Breast epithelium (tissue), 4 donors: ENCODE data around the gene SNAPIN. TPM values are rescaled to one million over a fixed set of nuclear protein-coding genes. Genes with fewer than 3 reads are reported as not detected.

Experiments
- DNase-seq, 2 donors: peaks; one replicate each; pipeline ENCODE4 v3.0.0-alpha.2; 2019; ENCODE audit warnings: low spot score in 2 of 2
- H3K27ac ChIP-seq, 2 donors: fragments of 200-600 bp; sonication (generic) in 1 of 2; one replicate each; pipeline ENCODE4 v1.5.1; 2016 to 2019; ENCODE audit warnings: mild to moderate bottlenecking in 1 of 2
- H3K27me3 ChIP-seq, 2 donors: fragments of 200-600 bp; sonication (generic) in 1 of 2; one replicate each; pipeline versions ENCODE4 v1.5.1 to v1.6.0; 2017 to 2019; ENCODE audit warnings: control low read depth in 1 of 2, mild to moderate bottlenecking in 1 of 2
- H3K36me3 ChIP-seq: fragments of 200-600 bp; one replicate; pipeline ENCODE4 v1.5.1; 2019
- H3K4me1 ChIP-seq, 2 donors: fragments of 200-600 bp; sonication (generic); one replicate each; pipeline ENCODE4 v1.5.1; 2016 to 2019; ENCODE audit warnings: control low read depth in 1 of 2
- H3K4me3 ChIP-seq, 3 donors: fragments of 200-600 bp; sonication (generic); 1 replicate in 2 of 3; 2 replicates in 1 of 3; pipeline ENCODE4 v1.5.1; 2016 to 2019; ENCODE audit warnings: mild to moderate bottlenecking in 3 of 3, moderate library complexity in 2 of 3
- H3K9me3 ChIP-seq, 2 donors: fragments of 200-600 bp; sonication (generic) in 1 of 2; one replicate each; pipeline ENCODE4 v1.5.1; 2016 to 2019; ENCODE audit warnings: control low read depth in 1 of 2
- POLR2A ChIP-seq: fragments of 450-650 bp; IDR thresholded peaks from one replicate; pipeline ENCODE4 v1.6.1; 2016; ENCODE audit warnings: antibody characterized with exemption, mild to moderate bottlenecking, moderate library complexity
- POLR2AphosphoS5 ChIP-seq, 3 donors: sonication (generic); formaldehyde crosslinking; IDR thresholded peaks; one replicate each; pipeline ENCODE4 v1.6.1; 2017; ENCODE audit warnings: antibody characterized with exemption in 3 of 3
- intact Hi-C: fragments of 100-400 bp; cut with DNase I; formaldehyde crosslinking; loops from one replicate; pipeline ENCODE4 v1.15.1; 2023; ENCODE audit warnings: low total_unique reads
- total RNA-seq, 3 donors: library from RNA; depleted of rRNA; stranded (reverse); fragments of >200 nt; gene quantifications; one replicate each; pipeline ENCODE4 v1.1.0, GENCODE V29; 2016
- TF ChIP-seq, protein P1 (sequence below), 3 donors: fragments of 450-650 bp; IDR thresholded peaks; one replicate each; pipeline ENCODE4 v1.5.1; 2016 to 2017; ENCODE audit warnings: antibody characterized with exemption in 3 of 3, mild to moderate bottlenecking in 3 of 3, moderate library complexity in 3 of 3

SNAPIN gene
- total RNA-seq, 3 donors from 2014 or later = 43.3 to 70.7 (median 54.2) TPM

DNA sequence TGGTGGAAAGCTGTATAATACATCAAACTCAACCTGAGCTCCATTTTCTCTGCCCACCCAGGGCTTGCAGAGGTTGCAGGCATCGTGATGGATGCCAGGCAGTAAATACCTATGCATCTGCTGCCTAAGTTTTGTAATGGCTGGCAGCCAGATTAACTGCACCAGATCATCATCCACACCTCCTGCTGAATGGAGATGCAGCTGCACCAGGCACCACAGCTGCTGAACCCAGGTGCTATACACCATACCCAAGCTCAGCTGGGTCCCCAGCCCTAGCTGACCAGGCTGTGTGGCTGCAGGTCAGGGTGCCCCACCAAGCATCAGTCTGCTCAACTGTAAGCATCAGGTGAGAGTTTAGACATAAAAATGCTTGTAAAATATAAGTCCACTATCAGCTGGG, 6.7 kb upstream of the SNAPIN start:
- H3K9me3 ChIP-seq = no peaks in the 10 kb centered on the region
- H3K4me1 ChIP-seq = peaks cover 0 to 7% of the 10 kb centered on the region in 2 donors
- intact Hi-C loops = no loop called here
- H3K27ac ChIP-seq = no peak overlapping the region
- TF ChIP-seq POLR2A = no peak
- TF ChIP-seq, protein P1, sequence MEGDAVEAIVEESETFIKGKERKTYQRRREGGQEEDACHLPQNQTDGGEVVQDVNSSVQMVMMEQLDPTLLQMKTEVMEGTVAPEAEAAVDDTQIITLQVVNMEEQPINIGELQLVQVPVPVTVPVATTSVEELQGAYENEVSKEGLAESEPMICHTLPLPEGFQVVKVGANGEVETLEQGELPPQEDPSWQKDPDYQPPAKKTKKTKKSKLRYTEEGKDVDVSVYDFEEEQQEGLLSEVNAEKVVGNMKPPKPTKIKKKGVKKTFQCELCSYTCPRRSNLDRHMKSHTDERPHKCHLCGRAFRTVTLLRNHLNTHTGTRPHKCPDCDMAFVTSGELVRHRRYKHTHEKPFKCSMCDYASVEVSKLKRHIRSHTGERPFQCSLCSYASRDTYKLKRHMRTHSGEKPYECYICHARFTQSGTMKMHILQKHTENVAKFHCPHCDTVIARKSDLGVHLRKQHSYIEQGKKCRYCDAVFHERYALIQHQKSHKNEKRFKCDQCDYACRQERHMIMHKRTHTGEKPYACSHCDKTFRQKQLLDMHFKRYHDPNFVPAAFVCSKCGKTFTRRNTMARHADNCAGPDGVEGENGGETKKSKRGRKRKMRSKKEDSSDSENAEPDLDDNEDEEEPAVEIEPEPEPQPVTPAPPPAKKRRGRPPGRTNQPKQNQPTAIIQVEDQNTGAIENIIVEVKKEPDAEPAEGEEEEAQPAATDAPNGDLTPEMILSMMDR (IDR thresholded peaks at IDR 0.05) = no peak
- no peak for TF ChIP-seq POLR2AphosphoS5 (IDR thresholded peaks at IDR 0.05)
- H3K36me3 ChIP-seq = no peaks in the 10 kb centered on the region
- H3K27me3 ChIP-seq = no peaks in the 10 kb centered on the region
- H3K4me3 ChIP-seq = no peak overlapping the region
- no peak for DNase-seq

DNA sequence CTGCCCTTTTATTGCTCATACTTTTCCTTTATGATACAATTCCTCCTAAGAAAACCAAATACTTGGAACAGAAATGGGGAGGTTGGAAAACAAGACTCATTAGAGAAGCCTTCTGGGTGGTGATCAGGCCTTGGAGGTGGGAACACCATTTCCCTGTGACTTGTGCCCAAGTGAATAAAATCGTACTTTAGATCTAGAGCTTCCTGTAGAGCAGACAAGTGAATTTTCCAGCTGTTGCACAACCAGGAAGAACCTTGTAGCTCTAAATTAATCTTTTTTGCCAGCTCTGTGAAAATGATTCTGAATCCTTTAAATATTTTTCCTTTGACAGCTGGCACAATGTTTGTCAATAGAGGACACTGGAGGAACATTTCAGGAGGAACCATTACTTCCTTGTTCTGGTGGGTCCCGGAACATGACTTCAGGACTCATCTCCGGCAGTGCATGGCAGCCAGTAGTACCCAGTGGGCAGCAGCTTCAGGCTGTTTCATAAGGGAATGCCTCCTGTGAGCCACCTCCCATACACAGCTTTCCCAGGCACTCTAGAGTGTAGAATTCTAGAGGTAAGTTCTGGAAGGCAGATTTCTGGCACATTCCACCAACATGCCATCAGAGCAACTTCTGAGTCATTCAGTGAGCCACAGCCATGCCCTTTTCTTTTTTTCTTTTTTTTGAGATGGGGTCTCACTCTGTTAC, 5.5 kb upstream of the SNAPIN start:
- Histone ChIP-seq H3K9me3 (no peaks in the 10 kb centered on the region), H3K36me3 (no peaks in the 10 kb centered on the region), H3K27ac (peak overlapping the region; percentile 83), H3K4me1 (peaks cover 0 to 7% of the 10 kb centered on the region in 2 donors), H3K27me3 (no peaks in the 10 kb centered on the region), H3K4me3 (no peak overlapping the region)
- peak in 1 of 2 donors; percentile 52 for DNase-seq
- TF ChIP-seq, protein P1 (IDR thresholded peaks at IDR 0.05) = no peak
- TF ChIP-seq POLR2AphosphoS5 (IDR thresholded peaks at IDR 0.05) (no peak), POLR2A (no peak)
- intact Hi-C loops = no loop called here

DNA sequence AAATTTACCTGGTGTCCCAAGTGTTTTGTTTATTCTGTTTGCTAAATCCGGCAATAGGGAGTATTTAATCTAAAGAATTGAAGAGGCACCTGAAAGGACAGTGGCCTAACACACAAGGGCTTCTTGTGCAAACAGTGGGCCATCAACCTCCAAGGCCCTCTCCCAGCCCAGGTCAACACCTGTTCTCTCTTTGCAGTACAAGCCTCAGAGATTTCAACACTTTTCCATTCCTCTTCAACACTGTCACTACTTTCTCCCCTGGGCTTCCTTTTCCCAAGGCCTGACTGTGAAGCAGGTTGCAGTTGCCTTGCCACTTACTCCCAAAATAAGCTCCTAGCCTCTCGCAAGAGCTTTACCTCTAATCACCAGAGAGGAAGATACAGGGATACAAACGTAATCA, 3.2 kb upstream of the SNAPIN start:
- no peaks in the 10 kb centered on the region for H3K27me3 ChIP-seq
- no peak for TF ChIP-seq POLR2AphosphoS5 (IDR thresholded peaks at IDR 0.05)
- TF ChIP-seq, protein P1 (IDR thresholded peaks at IDR 0.05) = no peak
- no peak for TF ChIP-seq POLR2A
- peaks cover 0 to 4% of the 10 kb centered on the region in 2 donors for H3K4me1 ChIP-seq
- H3K9me3 ChIP-seq = no peaks in the 10 kb centered on the region
- H3K4me3 ChIP-seq = no peak overlapping the region
- H3K36me3 ChIP-seq = no peaks in the 10 kb centered on the region
- DNase-seq = no peak
- intact Hi-C loops = no loop called here
- H3K27ac ChIP-seq = no peak overlapping the region

DNA sequence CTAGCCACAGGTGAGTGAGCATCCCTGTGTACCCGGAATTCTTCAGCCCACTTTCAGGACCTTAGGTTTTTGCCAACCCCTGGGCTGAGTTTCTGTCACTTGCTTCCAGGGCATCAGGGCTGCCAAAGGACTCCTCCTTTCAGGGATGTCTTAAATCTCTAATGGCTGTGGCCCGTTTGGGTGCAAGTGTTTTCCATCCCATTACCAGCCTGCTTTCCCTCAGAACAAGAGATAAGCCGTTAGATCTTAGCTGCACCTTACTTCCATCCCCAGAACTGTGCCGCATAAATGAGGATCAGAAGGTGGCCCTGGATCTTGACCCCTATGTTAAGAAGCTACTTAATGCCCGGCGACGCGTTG, 652 bp downstream of the SNAPIN start:
- Histone ChIP-seq H3K36me3 (peaks cover 6% of the 10 kb centered on the region), H3K4me3 (peak overlapping the region; percentile 67 to 88 (median 76)), H3K4me1 (peaks cover 0 to 4% of the 10 kb centered on the region in 2 donors), H3K27me3 (no peaks in the 10 kb centered on the region), H3K27ac (peak overlapping the region; percentile 93 to 99), H3K9me3 (no peaks in the 10 kb centered on the region)
- TF ChIP-seq, protein P1 (IDR thresholded peaks at IDR 0.05) = no peak
- TF ChIP-seq POLR2A (no peak), POLR2AphosphoS5 (IDR thresholded peaks at IDR 0.05) (no peak)
- no peak for DNase-seq
- intact Hi-C loops = no loop called here

DNA sequence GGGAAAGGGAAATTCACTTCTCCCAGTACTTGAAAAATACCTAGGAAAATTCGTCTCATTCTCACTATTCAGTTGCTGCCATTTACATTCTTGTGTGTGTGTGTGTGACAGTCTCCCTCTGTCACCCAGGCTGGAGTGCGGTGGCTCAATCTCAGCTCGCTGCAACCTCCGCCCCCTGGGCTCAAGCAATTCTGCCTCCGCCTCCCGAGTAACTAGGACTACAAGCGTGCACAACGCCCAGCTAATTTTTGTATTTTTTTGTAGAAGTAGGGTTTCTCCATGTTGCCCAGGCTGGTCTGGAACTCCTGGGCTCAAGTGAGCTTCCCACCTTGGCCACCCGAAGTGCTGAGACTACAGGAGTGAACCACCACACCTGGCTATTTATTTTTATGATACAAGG, 1.2 kb downstream of the SNAPIN start:
- TF ChIP-seq POLR2A (no peak), POLR2AphosphoS5 (IDR thresholded peaks at IDR 0.05) (no peak)
- TF ChIP-seq, protein P1 (IDR thresholded peaks at IDR 0.05) = no peak
- Histone ChIP-seq H3K27me3 (no peaks in the 10 kb centered on the region), H3K4me1 (peaks cover 0 to 4% of the 10 kb centered on the region in 2 donors), H3K27ac (peak overlapping the region; percentile 93 to 99), H3K4me3 (peak overlapping the region in 2 of 3 donors; percentile 67 to 88), H3K36me3 (peaks cover 11% of the 10 kb centered on the region), H3K9me3 (no peaks in the 10 kb centered on the region)
- intact Hi-C loops = no loop called here
- no peak for DNase-seq
